Measurements from ENCODE around the gene ANKMY1.

Gene ANKMY1

DNA sequence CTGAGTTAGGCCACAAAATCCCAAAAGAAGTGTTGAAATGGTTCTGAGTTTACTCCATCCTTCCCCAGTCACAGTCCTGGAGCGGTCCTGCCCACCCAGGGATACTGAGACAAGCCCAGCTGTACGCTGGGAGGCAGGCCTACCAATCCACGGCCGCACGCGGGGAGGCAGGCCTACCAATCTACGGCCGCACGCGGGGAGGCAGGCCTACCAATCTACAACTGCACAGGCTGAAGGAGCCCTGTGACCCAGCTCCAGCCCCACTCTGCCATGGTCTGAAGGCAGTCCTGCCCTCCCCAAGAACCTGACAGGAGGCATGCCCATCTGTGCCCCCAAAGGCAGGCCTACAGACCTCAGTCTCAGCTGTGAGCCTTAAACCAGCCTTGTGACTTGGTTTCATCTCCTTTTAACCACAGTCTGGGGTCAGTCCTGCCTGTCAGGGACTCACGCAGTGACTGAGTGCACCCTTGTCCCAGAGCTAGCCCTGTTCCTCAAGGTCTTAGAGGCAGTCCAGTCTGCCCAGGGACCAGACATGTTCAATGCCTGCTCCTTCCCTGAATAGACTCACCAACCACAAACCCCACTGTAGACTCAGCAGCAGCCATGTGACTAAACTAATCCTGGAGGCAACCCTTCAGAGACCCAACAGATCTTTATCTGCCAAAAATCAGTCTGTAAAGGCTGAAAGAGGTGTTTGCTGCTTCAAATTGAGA lies 85.6 kb downstream of the ANKMY1 start:
- no peak for DNase-seq (ENCODE audit: low spot score)

DNA sequence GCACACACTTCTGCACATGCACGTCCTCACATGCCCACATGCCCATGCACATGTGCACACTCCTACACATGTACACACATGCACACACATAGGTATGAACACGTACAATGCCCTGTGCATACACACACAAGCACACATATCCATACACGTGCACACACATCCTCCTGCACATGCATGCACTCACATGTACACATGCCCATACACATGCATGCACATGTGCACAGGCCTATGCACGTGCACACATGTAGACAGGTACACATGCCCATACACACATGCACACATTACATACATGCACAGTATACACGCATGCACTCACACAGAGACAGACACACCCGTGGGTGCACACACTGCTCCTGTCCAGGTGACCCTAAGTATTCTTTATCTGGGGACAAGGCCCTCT lies 88.0 kb downstream of the ANKMY1 start:
- no peak for DNase-seq (ENCODE audit: low spot score)

DNA sequence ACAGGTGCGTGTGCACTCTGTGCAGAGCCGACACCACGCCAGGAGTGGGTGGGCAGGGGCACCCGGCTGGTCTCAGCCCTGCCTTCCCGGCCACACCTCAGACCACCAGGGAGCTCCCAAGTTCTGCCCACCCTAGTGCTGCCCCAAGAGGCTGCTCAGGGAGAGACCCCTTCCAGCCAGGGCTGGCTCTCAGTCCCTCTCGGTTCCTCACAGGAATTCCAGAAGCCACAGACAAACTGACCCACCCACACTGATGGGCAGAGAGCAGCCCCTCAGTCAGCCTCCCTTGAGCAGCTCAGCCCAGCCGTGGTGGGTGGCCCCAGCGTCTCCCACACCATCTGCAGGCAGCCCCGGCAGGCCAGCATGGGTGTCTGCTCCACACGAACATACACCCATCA lies 88.5 kb downstream of the ANKMY1 start:
- DNase-seq (ENCODE audit: low spot score): no peak

DNA sequence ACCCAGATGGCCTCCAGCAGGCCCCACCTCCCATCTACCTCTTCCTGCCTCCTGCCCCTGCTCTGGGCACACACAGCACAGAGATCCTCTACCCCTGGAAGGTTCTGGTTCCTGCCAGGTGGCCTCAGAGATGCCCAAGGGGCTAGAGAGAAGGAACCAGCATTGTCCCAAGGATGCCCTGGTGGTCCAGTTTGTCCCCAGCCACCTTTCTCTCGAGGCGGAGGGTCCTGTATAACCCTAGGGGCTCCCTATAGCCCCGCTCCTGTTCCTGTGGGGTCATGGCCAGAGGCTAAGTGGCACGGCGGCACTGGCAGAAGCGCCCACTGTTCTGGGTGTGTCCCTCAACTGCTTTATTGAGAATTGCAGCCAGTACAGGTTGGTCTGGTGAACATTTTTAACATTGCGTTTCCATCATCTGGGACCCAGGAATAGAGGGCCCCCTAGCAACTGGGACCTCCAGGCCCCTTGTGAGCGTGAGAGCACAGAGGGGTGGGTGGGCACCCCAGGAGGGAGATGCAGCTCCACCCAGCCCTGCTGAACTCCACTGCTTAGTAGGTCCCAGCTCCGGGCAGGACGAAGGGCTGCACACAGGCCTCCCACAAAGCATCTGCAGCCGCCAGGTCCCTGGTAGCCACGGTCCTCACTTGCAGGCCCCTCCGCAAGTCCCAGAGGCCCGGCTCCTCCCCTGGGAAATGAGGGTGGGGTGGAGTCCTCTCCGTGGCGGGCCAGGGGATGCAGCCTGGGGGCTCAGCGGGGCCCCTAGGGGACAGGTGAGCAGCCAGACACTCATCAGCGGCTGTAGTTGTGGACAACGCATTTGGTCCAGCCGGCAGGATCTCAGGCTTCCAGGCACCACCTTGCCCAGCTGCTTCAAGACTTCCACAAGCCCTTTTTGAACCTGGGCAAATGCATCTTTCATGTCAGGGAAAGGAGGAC lies 89.2 kb downstream of the ANKMY1 start:
- DNase-seq (ENCODE audit: low spot score): no peak

DNA sequence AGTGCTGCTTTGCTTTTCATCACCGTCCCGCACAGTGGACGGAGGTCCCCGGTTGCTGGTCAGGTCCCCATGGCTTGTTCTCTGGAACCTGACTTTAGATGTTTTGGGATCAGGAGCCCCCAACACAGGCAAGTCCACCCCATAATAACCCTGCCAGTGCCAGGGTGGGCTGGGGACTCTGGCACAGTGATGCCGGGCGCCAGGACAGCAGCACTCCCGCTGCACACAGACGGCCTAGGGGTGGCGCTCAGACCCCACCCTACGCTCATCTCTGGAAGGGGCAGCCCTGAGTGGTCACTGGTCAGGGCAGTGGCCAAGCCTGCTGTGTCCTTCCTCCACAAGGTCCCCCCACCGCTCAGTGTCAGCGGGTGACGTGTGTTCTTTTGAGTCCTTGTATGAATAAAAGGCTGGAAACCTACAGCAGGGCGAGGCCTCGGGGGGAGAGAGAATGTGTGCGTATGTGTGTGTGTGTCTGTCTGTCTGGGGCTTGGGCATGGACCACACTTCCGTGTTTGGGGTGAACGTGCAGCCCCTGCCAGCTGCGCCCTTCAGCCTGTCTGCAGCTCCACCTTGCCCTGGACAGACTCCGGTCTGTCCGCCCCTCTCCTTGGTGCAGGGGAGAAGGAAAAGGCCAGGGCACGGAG lies 90.0 kb downstream of the ANKMY1 start:
- no peak for DNase-seq (ENCODE audit: low spot score)

DNA sequence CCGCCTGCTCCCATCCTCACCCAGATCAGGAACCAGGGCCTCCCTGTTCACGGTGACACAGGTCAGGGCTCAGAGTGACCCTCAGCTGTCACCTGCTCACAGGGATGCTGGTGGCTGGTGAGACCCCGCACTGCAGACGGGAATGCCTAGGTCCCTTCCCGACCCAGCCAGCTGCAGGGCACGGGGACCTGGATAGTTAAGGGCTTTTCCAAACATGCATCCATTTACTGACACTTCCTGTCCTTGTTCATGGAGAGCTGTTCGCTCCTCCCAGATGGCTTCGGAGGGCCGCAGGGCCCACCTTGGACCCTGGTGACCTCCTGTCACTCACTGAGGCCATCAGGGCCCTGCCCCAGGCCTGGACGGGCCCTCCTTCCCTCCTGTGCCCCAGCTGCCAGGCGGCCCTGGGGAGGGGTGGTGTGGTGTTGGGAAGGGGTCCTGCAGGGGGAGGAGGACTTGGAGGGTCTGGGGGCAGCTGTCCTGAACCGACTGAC lies 90.6 kb downstream of the ANKMY1 start:
- DNase-seq (ENCODE audit: low spot score): no peak

DNA sequence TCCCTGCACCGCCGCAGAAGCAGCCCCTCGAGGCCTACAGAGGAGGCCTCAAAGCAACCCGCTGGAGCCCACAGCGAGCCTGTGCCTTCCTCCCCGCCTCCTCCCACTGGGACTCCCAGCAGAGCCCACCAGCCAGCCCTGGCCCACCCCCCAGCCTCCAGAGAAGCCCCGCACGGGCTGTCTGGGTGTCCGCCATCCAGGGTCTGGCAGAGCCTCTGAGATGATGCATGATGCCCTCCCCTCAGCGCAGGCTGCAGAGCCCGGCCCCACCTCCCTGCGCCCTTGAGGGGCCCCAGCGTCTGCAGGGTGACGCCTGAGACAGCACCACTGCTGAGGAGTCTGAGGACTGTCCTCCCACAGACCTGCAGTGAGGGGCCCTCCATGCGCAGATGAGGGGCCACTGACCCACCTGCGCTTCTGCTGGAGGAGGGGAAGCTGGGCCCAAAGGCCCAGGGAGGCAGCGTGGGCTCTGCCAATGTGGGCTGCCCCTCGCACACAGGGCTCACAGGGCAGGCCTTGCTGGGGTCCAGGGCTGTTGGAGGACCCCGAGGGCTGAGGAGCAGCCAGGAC lies 91.1 kb downstream of the ANKMY1 start:
- no peak for DNase-seq (ENCODE audit: low spot score)

DNA sequence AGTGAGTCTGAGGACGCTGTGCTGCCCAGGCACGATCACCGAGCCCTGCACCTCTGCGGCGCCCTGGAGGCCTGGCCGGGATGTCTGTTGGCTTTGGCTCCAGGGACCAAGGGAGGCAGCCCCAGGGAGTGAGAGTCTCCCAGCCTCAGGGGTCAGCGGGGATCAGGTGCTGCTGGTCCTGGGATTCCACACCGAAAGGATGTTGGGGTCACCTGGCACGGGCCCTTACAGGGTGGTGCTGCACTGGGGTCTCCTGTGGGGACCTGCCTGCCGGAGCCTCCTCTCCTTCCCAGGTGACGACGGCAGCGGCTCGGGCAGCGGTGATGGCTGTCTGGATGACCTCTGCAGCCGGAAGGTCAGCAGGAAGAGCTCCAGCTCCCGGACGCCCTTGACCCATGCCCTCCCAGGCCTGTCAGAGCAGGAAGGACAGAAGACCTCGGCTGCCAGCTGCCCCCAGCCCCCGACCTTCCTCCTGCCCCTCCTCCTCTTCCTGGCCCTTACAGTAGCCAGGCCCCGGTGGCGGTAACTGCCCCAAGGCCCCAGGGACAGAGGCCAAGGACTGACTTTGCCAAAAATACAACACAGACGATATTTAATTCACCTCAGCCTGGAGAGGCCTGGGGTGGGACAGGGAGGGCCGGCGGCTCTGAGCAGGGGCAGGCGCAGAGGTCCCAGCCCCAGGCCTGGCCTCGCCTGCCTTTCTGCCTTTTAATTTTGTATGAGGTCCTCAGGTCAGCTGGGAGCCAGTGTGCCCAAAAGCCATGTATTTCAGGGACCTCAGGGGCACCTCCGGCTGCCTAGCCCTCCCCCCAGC lies 91.8 kb downstream of the ANKMY1 start:
- DNase-seq (ENCODE audit: low spot score): no peak

DNA sequence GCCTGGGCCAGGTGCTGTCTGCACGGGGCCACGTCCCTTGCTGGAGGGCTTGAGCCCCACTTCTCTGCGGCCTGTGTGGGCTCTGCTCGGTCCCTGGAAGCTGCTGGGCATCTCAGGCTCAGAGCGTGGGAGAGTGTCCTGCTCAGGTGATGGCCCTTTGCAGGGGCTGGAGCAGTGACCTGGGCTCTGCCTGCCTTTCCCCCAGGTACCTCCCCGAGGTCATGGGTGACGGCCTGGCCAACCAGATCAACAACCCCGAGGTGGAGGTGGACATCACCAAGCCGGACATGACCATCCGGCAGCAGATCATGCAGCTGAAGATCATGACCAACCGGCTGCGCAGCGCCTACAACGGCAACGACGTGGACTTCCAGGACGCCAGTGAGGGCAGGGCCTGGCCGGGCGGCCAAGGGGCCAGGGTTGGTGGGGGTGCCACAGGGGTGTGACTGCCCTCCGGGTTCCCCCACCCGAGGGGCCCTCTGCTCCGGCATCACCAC lies 92.5 kb downstream of the ANKMY1 start:
- DNase-seq (ENCODE audit: low spot score): no peak

DNA sequence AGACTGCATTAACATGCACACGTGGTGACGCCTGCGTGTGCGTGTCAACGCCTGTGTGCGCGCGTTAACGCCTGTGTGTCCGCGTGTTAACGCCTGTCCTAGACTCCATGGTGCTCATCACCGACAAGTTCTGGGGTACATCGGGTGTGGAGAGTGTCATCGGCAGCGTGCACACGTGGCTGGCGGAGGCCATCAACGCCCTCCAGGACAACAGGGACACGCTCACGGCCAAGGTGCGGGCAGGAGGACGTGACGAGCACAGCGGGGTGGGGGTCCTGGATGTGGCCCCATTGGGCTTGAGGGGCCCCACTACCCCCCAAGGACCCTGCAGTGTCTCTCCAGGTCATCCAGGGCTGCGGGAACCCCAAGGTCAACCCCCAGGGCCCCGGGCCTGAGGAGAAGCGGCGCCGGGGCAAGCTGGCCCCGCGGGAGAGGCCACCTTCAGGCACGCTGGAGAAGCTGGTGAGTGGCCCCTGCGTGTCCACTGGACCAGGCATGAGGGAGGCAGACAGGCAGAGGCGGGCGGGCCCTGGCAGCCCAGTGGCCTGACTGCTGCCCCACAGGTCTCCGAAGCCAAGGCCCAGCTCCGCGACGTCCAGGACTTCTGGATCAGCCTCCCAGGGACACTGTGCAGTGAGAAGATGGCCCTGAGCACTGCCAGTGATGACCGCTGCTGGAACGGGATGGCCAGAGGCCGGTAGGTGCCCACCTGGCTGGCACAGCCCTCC lies 93.1 kb downstream of the ANKMY1 start:
- DNase-seq (ENCODE audit: low spot score): no peak

DNA sequence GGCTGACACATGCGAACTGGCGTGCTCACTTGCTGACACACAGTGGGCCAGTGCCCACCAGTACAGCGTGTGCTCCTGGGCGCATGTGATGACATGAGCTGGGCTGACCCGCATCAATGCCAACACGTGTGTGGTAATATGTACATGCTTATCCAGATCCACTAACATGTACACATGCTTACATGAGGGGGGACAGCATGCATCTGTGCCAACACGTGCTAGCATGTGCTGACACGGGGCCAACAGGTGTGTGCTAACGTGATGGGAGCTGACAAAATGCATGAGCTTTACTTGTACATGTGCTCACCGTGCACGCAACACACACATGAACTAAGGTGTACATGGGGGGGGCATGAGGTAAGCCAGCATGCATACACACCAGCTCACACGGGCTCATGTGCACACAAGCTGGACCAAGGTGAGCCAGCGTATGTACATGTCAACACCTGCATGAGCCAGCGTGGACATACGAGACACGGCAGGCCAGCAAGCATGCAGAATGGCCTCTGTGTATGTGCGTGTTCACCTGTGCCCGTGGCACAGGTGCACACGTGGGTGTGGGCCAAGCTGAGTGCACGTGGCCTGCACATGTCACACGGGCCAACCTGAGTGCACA lies 93.8 kb downstream of the ANKMY1 start:
- DNase-seq (ENCODE audit: low spot score): no peak

DNA sequence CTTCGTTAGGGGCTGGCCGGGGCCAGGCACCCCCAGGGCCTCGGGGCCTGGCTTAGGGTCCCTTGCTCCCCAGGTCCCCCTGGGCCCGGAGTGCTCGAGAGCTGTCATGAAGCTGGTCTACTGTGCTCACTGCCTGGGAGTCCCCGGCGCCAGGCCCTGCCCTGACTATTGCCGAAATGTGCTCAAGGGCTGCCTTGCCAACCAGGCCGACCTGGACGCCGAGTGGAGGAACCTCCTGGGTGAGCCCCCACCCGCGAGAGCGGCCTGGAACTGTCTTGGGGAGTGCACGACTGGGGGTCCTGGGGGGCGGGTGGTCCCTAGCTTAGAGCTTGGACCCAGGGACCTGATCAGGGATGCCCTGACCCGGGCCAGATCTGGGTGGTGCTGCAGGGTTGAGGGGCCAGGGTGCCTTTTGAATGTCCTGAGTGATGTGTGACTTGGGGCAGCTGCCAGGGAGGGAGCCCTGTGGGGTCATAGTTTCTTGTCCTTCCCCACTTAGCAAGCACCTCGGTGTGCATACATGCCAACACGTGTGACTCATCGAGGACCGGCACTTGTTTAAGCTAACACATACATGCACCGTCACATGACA lies 94.4 kb downstream of the ANKMY1 start:
- no peak for DNase-seq (ENCODE audit: low spot score)

DNA sequence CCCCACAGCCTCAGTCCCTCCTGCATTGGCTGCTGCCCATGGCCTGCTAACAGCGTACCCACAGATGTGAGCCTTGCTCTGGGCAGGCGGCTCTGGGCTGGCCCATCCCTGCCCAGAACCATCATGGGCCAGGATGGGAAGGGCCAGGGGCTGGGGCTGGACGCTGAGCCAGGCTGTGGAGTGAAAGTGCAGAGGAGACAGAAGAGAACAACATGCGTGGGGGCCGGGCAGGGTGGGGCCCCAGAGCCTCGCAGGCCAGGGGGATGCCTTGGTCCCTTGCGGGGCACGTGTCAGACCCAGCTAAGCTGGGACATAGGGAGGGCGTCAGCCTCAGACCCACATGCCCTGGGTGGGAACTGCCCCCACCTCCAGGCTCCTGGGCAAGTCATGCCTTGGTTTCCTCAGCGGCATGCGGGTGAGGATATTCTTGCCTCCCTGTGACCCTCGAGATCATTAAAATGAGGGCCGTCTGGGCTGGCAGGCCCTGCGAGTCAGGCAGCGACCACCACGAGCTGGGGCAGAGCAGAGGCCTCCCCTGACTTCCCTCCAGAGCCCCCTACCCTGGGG lies 95.0 kb downstream of the ANKMY1 start:
- DNase-seq (ENCODE audit: low spot score): no peak

DNA sequence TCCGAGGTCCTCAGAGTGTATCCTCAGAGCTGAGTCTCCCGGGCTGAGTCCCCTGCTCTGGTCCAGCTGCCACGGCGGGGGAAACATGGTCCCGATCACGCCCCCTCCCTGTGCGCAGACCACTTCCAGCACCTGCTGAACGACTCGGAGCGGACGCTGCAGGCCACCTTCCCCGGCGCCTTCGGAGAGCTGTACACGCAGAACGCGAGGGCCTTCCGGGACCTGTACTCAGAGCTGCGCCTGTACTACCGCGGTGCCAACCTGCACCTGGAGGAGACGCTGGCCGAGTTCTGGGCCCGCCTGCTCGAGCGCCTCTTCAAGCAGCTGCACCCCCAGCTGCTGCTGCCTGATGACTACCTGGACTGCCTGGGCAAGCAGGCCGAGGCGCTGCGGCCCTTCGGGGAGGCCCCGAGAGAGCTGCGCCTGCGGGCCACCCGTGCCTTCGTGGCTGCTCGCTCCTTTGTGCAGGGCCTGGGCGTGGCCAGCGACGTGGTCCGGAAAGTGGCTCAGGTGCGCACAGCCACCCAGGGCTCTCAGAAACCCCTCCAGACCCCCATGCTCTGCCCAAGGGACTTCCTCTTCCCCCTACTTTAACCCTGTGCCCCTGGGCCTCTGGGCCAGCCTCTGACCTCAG lies 95.6 kb downstream of the ANKMY1 start:
- DNase-seq (ENCODE audit: low spot score): no peak

DNA sequence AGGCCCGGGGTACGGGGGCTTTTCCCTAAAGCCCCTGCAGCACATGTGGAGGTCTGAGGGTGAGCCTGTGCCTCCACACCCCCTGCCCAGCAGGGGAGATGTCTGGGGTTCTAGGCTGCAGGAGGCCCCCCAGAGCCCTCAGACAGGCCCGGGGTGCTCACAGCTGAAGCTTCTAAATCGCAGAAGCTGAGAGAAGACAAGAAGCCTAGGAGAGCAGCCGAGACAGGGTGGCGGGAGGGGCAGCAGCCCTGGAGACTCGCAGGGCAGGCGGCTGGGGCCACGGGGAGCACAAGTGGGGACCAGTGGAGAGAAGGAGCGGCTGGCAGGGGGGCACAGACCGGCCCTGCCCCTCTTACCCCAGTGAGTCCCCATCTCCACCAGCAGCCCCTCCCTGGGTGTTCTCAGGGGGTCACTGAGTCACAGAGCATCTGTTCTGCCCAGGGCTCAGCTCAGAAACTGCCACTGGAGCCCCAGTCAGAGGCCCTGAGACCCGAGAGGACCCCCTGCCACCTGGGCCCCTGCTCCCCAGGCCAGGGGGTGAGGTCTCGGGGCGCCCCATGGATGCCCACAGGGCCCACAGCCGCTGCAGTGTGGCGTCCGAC lies 96.2 kb downstream of the ANKMY1 start:
- no peak for DNase-seq (ENCODE audit: low spot score)

DNA sequence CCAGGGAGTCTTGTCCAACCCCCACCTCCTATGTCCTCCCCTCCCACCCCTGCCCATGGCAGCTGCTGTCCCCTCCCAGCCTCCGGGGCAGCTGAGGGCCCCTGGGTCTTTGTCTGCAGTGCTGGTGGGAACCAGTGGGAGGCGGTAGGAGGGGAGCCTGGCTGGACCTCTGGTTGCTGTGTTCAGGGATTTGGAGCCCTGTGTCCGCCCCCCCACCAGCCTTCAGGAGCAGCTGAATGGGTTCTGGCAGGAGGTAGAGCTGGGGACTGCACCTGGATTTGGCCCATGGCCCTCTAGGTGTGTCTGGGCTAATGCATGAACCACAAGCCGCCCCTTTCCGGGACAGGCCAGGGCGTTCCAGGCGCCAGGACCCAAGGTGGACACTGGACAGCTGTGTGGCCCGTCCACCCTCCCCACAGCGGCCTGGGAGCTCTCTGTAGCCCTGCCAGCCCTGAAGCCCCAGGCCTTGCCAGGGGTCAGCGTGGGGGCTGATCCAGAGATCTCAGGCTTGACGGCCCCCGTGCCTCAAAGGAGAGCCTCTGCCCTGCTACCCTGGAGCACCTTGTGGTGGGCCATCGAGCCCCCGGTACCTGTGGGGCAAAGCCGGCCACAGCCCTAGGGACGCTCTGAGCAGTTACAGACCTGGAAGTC lies 96.9 kb downstream of the ANKMY1 start:
- no peak for DNase-seq (ENCODE audit: low spot score)

DNA sequence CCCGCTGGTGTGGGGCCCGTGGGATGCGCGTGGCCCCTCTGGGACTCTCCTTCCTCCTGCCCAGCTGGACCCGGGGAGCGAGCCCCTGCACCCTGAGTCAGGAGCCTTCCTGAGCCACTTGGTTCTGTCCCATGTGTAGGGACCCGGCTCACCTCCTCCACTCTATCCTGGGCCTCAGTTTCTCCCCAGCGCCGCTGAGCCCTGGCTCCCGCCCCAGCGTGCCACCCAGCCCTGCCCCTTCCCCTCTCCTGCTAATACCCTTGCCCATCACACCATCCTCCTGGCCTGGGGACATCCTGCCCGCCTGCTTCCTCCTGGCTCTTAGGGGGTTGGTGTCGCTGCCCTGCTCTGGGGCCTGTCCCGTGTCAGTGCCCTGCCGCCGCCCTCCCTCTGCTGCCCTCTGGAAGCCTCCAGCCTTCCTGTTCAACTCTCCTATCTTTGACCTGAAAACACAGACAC lies 97.5 kb downstream of the ANKMY1 start:
- no peak for DNase-seq (ENCODE audit: low spot score)

Measured in germinal center (tissue), 1 donor.